Keratinocyte (primary cell): ENCODE data around the gene CCDC197. TPM values are rescaled to one million over a fixed set of nuclear protein-coding genes. Genes with fewer than 3 reads are reported as not detected.

Experiments used
- DNase-seq: peaks from one replicate; pipeline ENCODE4 v3.0.0-alpha.2; 2011; ENCODE audit warnings: low read depth, missing footprints, low spot score
- FAIRE-seq: peaks from 2 replicates; lab custom pipeline; 2011; peaks lifted over from hg19 to GRCh38; lab: Jason Lieb, UNC
- H2AFZ ChIP-seq: 2 replicates; pipeline ENCODE4 v1.6.0; 2012; ENCODE audit warnings: low read length, control low read depth, inconsistent platforms; ENCODE audit not compliant: control insufficient read depth
- H3K27ac ChIP-seq: 2 replicates; pipeline ENCODE4 v1.5.1; 2011; ENCODE audit warnings: low read length; ENCODE audit not compliant: control insufficient read depth, insufficient read depth
- H3K27me3 ChIP-seq: 3 replicates; pipeline ENCODE4 v1.6.0; 2011; ENCODE audit warnings: low read length; ENCODE audit not compliant: control insufficient read depth, insufficient read depth; ENCODE audit errors: extremely low read depth
- H3K36me3 ChIP-seq, 2 experiments: 2 replicates in 1 of 2; 3 replicates in 1 of 2; pipeline ENCODE4 v1.5.1; 2011; ENCODE audit warnings: low read length in 2 of 2, mild to moderate bottlenecking in 1 of 2; ENCODE audit not compliant: control insufficient read depth in 2 of 2, insufficient read depth in 2 of 2; ENCODE audit errors: extremely low read depth in 1 of 2
- H3K4me1 ChIP-seq: 3 replicates; pipeline ENCODE4 v1.5.1; 2011; ENCODE audit warnings: low read length; ENCODE audit not compliant: control insufficient read depth, insufficient read depth; ENCODE audit errors: extremely low read depth
- H3K4me2 ChIP-seq: 3 replicates; pipeline ENCODE4 v1.6.0; 2011; ENCODE audit warnings: low read depth, low read length; ENCODE audit not compliant: control insufficient read depth, insufficient read depth; ENCODE audit errors: extremely low read depth
- H3K4me3 ChIP-seq, 3 experiments: fragments of 200-600 bp in 1 of 3; sonication (generic) in 1 of 3; 2 replicates in 2 of 3; 3 replicates in 1 of 3; pipeline ENCODE4 v1.5.1; 2011 to 2016; ENCODE audit warnings: low read length in 3 of 3, mild to moderate bottlenecking in 3 of 3, control low read depth in 2 of 3, inconsistent platforms in 1 of 3, low read depth in 1 of 3, mixed read lengths in 1 of 3, mixed run types in 1 of 3, moderate library complexity in 1 of 3; ENCODE audit not compliant: control insufficient read depth in 2 of 3, insufficient read depth in 2 of 3; ENCODE audit errors: extremely low read depth in 1 of 3
- H3K79me2 ChIP-seq: 2 replicates; pipeline ENCODE4 v1.6.0; 2012; ENCODE audit warnings: low read length; ENCODE audit not compliant: control insufficient read depth, insufficient read depth
- H3K9ac ChIP-seq: 3 replicates; pipeline ENCODE4 v1.6.0; 2011; ENCODE audit warnings: low read length; ENCODE audit not compliant: control insufficient read depth, insufficient read depth; ENCODE audit errors: extremely low read depth
- H3K9me1 ChIP-seq: 3 replicates; pipeline ENCODE4 v1.6.0; 2011; ENCODE audit warnings: low read length; ENCODE audit not compliant: control insufficient read depth, insufficient read depth; ENCODE audit errors: extremely low read depth
- H3K9me3 ChIP-seq: 2 replicates; pipeline ENCODE4 v1.5.1; 2012; ENCODE audit warnings: low read depth, low read length; ENCODE audit not compliant: control insufficient read depth
- H4K20me1 ChIP-seq: 3 replicates; pipeline ENCODE4 v1.6.0; 2011; ENCODE audit warnings: low read length; ENCODE audit not compliant: control insufficient read depth, insufficient read depth; ENCODE audit errors: extremely low read depth
- EZH2 ChIP-seq: IDR thresholded peaks from one replicate; pipeline ENCODE4 v1.6.1; 2012; ENCODE audit warnings: inconsistent platforms, mild to moderate bottlenecking, low read length, moderate library complexity
- dilution Hi-C: fragments of 300-500 bp; cut with MboI; formaldehyde crosslinking; loops from one replicate; pipeline ENCODE4 v1.7.0; 2020; ENCODE audit warnings: low sequenced_read_pairs; ENCODE audit not compliant: extremely low pct_ligation_motif_present
- polyA plus RNA-seq, 5 experiments: library from polyadenylated mRNA; depleted of rRNA in 3 of 5; stranded (reverse) in 3 of 5; stranded (forward) in 1 of 5; unstranded in 1 of 5; fragments of >200 nt; gene quantifications; 1 replicate in 1 of 5; 2 replicates in 3 of 5; 3 replicates in 1 of 5; pipeline versions ENCODE4 v1.2.1 to v1.2.3, GENCODE V29; 2011 to 2012; ENCODE audit warnings: missing spikeins in 2 of 5, low read depth in 1 of 5, low replicate concordance in 1 of 5
- TF ChIP-seq, protein P1 (sequence below), 3 experiments: IDR thresholded peaks in 1 of 3; conservative IDR thresholded peaks in 1 of 3; optimal IDR thresholded peaks in 1 of 3; 2 replicates in 2 of 3; 3 replicates in 1 of 3; pipeline versions ENCODE3 to v1.5.1; 2011; ENCODE audit warnings: low read length in 3 of 3, mild to moderate bottlenecking in 3 of 3, moderate library complexity in 2 of 3, control low read depth in 1 of 3, inconsistent platforms in 1 of 3; ENCODE audit not compliant: insufficient read depth in 2 of 3; ENCODE audit errors: extremely low read depth in 1 of 3

The CCDC197 gene
- polyA plus RNA-seq, 1 donor (not counting 4 experiments of a cell fraction or from before 2014, with no cell fraction given), result not detected

- H3K27ac ChIP-seq, result no peak overlapping the region
- H3K27me3 ChIP-seq, result no peaks in the 10 kb centered on the region
- no peak overlapping the region for H3K9ac ChIP-seq
- H3K36me3 ChIP-seq, result no peaks in the 10 kb centered on the region
- H3K9me1 ChIP-seq, result no peaks in the 10 kb centered on the region
- H2AFZ ChIP-seq, result no peak overlapping the region
- H3K4me1 ChIP-seq, result peaks cover 11% of the 10 kb centered on the region
- dilution Hi-C loops, result no loop called here
- TF ChIP-seq, protein P1, sequence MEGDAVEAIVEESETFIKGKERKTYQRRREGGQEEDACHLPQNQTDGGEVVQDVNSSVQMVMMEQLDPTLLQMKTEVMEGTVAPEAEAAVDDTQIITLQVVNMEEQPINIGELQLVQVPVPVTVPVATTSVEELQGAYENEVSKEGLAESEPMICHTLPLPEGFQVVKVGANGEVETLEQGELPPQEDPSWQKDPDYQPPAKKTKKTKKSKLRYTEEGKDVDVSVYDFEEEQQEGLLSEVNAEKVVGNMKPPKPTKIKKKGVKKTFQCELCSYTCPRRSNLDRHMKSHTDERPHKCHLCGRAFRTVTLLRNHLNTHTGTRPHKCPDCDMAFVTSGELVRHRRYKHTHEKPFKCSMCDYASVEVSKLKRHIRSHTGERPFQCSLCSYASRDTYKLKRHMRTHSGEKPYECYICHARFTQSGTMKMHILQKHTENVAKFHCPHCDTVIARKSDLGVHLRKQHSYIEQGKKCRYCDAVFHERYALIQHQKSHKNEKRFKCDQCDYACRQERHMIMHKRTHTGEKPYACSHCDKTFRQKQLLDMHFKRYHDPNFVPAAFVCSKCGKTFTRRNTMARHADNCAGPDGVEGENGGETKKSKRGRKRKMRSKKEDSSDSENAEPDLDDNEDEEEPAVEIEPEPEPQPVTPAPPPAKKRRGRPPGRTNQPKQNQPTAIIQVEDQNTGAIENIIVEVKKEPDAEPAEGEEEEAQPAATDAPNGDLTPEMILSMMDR (optimal IDR thresholded peaks at IDR 0.05 in 1 of 3, IDR thresholded peaks at IDR 0.05 in 1 of 3, conservative IDR thresholded peaks at IDR 0.05 in 1 of 3; ENCODE audit: extremely low read depth in 1 of 3, insufficient read depth in 2 of 3, low read length in 3 of 3), result no peak
- TF ChIP-seq EZH2, result no peak
- H4K20me1 ChIP-seq, result no peaks in the 10 kb centered on the region
- H3K9me3 ChIP-seq, result no peaks in the 10 kb centered on the region
- FAIRE-seq (no peak), DNase-seq (peak; percentile 67)
- no peak overlapping the region for H3K4me2 ChIP-seq
- no peak overlapping the region for H3K4me3 ChIP-seq
- H3K79me2 ChIP-seq, result no peaks in the 10 kb centered on the region
These were observed 31.7 kb upstream of the CCDC197 start for GRCh38 chr14:93965287-93965821.

DNA sequence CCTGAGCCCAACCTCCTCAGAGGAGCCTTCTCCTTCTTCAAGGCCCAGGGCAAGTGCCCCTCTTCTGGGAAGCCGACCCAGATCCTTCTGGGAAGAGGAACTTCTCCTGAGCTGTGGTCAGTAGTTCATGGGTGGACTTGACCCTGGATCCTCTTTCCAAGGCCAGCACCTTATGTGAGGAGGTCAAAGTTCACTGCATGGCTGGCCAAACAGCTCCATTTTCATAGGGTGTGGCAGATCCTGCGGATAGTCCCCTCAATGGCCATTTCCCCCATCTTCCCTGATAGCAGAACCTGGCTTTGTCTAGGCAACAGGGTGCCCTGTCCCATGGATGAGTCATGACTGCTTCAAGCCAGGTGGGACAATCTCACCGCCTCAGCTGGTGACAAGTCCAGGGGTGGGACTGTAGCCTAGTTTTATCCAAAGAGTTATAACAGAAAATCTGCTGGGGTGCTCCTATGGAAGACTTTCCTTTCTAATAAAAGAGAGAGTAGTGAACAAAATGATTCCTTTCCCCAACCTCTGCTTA lies 31.1 kb upstream of the CCDC197 start:
- Histone ChIP-seq H3K9me1 (no peaks in the 10 kb centered on the region), H3K9ac (no peak overlapping the region), H3K4me2 (no peak overlapping the region), H2AFZ (no peak overlapping the region), H3K79me2 (no peaks in the 10 kb centered on the region), H4K20me1 (no peaks in the 10 kb centered on the region), H3K27ac (no peak overlapping the region), H3K4me1 (peaks cover 7% of the 10 kb centered on the region), H3K27me3 (peaks cover 2% of the 10 kb centered on the region), H3K9me3 (no peaks in the 10 kb centered on the region), H3K36me3 (no peaks in the 10 kb centered on the region), H3K4me3 (no peak overlapping the region)
- DNase-seq, result no peak
- dilution Hi-C loops, result no loop called here
- no peak for TF ChIP-seq EZH2
- TF ChIP-seq, protein P1 (optimal IDR thresholded peaks at IDR 0.05 in 1 of 3, IDR thresholded peaks at IDR 0.05 in 1 of 3, conservative IDR thresholded peaks at IDR 0.05 in 1 of 3; ENCODE audit: extremely low read depth in 1 of 3, insufficient read depth in 2 of 3, low read length in 3 of 3), result no peak
- no peak for FAIRE-seq
